ENCODE measurements around the gene UTP25.
A peak's percentile ranks its signal among the peaks of the same experiment; 100 is the strongest.

Gene UTP25

GRCh38 chr1:209784265-209785169 is 43.3 kb upstream of the UTP25 start, which contains the start of gene C1orf74:
TSS of gene C1orf74 (minus strand) at chr1:209784559. CDS start at chr1:209783634, 925 bp downstream.
- peak within 1 kb of the TSS; percentile 53 for H3K27ac ChIP-seq (ENCODE audit: low read length, poor library complexity, severe bottlenecking)
- peak within 1 kb of the TSS; percentile 30 for H4K91ac ChIP-seq (ENCODE audit: low read length)
- H2AK5ac ChIP-seq (ENCODE audit: low read length, severe bottlenecking): peak within 1 kb of the TSS; percentile 41
- no peak within 1 kb of the TSS for H2BK120ac ChIP-seq (ENCODE audit: low read depth, low read length)
- peak within 1 kb of the TSS; percentile 93 for H4K8ac ChIP-seq (ENCODE audit: low read length)
- DNase-seq: peak; percentile 97
- peaks cover 0 to 28% of the 10 kb centered on the region in 2 experiments for H3K27me3 ChIP-seq (ENCODE audit: control insufficient read depth in 1 of 2, insufficient read depth in 1 of 2, low read length in 2 of 2)
- H2BK12ac ChIP-seq (ENCODE audit: low read length in 2 of 2): no peak within 1 kb of the TSS
- peak within 1 kb of the TSS; percentile 74 to 90 for H3K18ac ChIP-seq (ENCODE audit: low read depth in 1 of 2, low read length in 2 of 2)
- peaks cover 0 to 8% of the 10 kb centered on the region in 2 experiments for H3K36me3 ChIP-seq (ENCODE audit: control insufficient read depth in 1 of 2, insufficient read depth in 2 of 2, low read depth in 1 of 2, low read length in 2 of 2)
- H3K9ac ChIP-seq (ENCODE audit: low read length): peak within 1 kb of the TSS; percentile 97
- WGBS: 2% methylated on average over 46 of the region's 48 CpGs
- peaks cover 8% of the 10 kb centered on the region for H3K4me1 ChIP-seq (ENCODE audit: control insufficient read depth, insufficient read depth, low read depth, low read length)
- H3K23ac ChIP-seq (ENCODE audit: low read length in 2 of 2): no peak within 1 kb of the TSS
- H3K14ac ChIP-seq (ENCODE audit: low read length in 2 of 2): no peak within 1 kb of the TSS
- H3K4me2 ChIP-seq (ENCODE audit: low read length, poor library complexity, severe bottlenecking): peak within 1 kb of the TSS; percentile 78
- H3K79me1 ChIP-seq (replicated peaks; ENCODE audit: low read length, poor library complexity, severe bottlenecking): peaks cover 30% of the 10 kb centered on the region
- H3K9me3 ChIP-seq (ENCODE audit: control insufficient read depth, low read length): no peaks in the 10 kb centered on the region
- H2BK15ac ChIP-seq (ENCODE audit: low read depth, poor library complexity, severe bottlenecking): no peak within 1 kb of the TSS
- peak within 1 kb of the TSS; percentile 24 for H2BK5ac ChIP-seq (ENCODE audit: low read depth, low read length, poor library complexity, severe bottlenecking)
- peak within 1 kb of the TSS; percentile 77 to 98 for H3K4me3 ChIP-seq (ENCODE audit: insufficient read depth in 1 of 2, low read depth in 1 of 2, low read length in 2 of 2)
- H2AFZ ChIP-seq (ENCODE audit: low read depth, low read length): peak within 1 kb of the TSS; percentile 78
- H3K4ac ChIP-seq (ENCODE audit: low read depth in 1 of 2, low read length in 2 of 2): peak within 1 kb of the TSS; percentile 5 to 87

- Histone ChIP-seq H3K4me2 (ENCODE audit: low read length, poor library complexity, severe bottlenecking) (no peak overlapping the region), H2BK15ac (ENCODE audit: low read depth, poor library complexity, severe bottlenecking) (no peak overlapping the region), H3K4me3 (ENCODE audit: insufficient read depth in 1 of 2, low read depth in 1 of 2, low read length in 2 of 2) (no peak overlapping the region), H3K9me3 (ENCODE audit: control insufficient read depth, low read length) (no peaks in the 10 kb centered on the region), H2AFZ (ENCODE audit: low read depth, low read length) (no peak overlapping the region), H4K8ac (ENCODE audit: low read length) (no peak overlapping the region), H3K14ac (ENCODE audit: low read length in 2 of 2) (no peak overlapping the region), H4K91ac (ENCODE audit: low read length) (no peak overlapping the region), H3K23ac (ENCODE audit: low read length in 2 of 2) (no peak overlapping the region), H3K4ac (ENCODE audit: low read depth in 1 of 2, low read length in 2 of 2) (no peak overlapping the region), H3K27ac (ENCODE audit: low read length, poor library complexity, severe bottlenecking) (no peak overlapping the region), H3K36me3 (ENCODE audit: control insufficient read depth in 1 of 2, insufficient read depth in 2 of 2, low read depth in 1 of 2, low read length in 2 of 2) (peaks cover 3 to 8% of the 10 kb centered on the region in 2 experiments), H3K27me3 (ENCODE audit: control insufficient read depth in 1 of 2, insufficient read depth in 1 of 2, low read length in 2 of 2) (peaks cover 0 to 38% of the 10 kb centered on the region in 2 experiments), H2BK120ac (ENCODE audit: low read depth, low read length) (no peak overlapping the region), H2AK5ac (ENCODE audit: low read length, severe bottlenecking) (no peak overlapping the region), H2BK12ac (ENCODE audit: low read length in 2 of 2) (no peak overlapping the region), H3K9ac (ENCODE audit: low read length) (no peak overlapping the region), H2BK5ac (ENCODE audit: low read depth, low read length, poor library complexity, severe bottlenecking) (no peak overlapping the region), H3K79me1 (replicated peaks; ENCODE audit: low read length, poor library complexity, severe bottlenecking) (peaks cover 29% of the 10 kb centered on the region), H3K4me1 (ENCODE audit: control insufficient read depth, insufficient read depth, low read depth, low read length) (peaks cover 8% of the 10 kb centered on the region), H3K18ac (ENCODE audit: low read depth in 1 of 2, low read length in 2 of 2) (no peak overlapping the region)
- no peak for DNase-seq
- 100% methylated on average over 4 of the region's 4 CpGs for WGBS
These were observed 42.2 kb upstream of the UTP25 start for GRCh38 chr1:209785592-209785991.

- H4K91ac ChIP-seq (ENCODE audit: low read length): no peak overlapping the region
- no peak overlapping the region for H2BK15ac ChIP-seq (ENCODE audit: low read depth, poor library complexity, severe bottlenecking)
- no peak overlapping the region for H3K4me3 ChIP-seq (ENCODE audit: insufficient read depth in 1 of 2, low read depth in 1 of 2, low read length in 2 of 2)
- peaks cover 0 to 44% of the 10 kb centered on the region in 2 experiments for H3K27me3 ChIP-seq (ENCODE audit: control insufficient read depth in 1 of 2, insufficient read depth in 1 of 2, low read length in 2 of 2)
- no peak overlapping the region for H4K8ac ChIP-seq (ENCODE audit: low read length)
- peaks cover 5 to 8% of the 10 kb centered on the region in 2 experiments for H3K36me3 ChIP-seq (ENCODE audit: control insufficient read depth in 1 of 2, insufficient read depth in 2 of 2, low read depth in 1 of 2, low read length in 2 of 2)
- no peak overlapping the region for H3K23ac ChIP-seq (ENCODE audit: low read length in 2 of 2)
- H2AFZ ChIP-seq (ENCODE audit: low read depth, low read length): no peak overlapping the region
- DNase-seq: no peak
- H2BK120ac ChIP-seq (ENCODE audit: low read depth, low read length): no peak overlapping the region
- H3K9me3 ChIP-seq (ENCODE audit: control insufficient read depth, low read length): no peaks in the 10 kb centered on the region
- no peak overlapping the region for H3K9ac ChIP-seq (ENCODE audit: low read length)
- H2BK5ac ChIP-seq (ENCODE audit: low read depth, low read length, poor library complexity, severe bottlenecking): no peak overlapping the region
- H3K18ac ChIP-seq (ENCODE audit: low read depth in 1 of 2, low read length in 2 of 2): no peak overlapping the region
- no peak overlapping the region for H3K4ac ChIP-seq (ENCODE audit: low read depth in 1 of 2, low read length in 2 of 2)
- 74% methylated on average over 4 of the region's 4 CpGs for WGBS
- no peak overlapping the region for H3K4me2 ChIP-seq (ENCODE audit: low read length, poor library complexity, severe bottlenecking)
- H3K79me1 ChIP-seq (replicated peaks; ENCODE audit: low read length, poor library complexity, severe bottlenecking): peaks cover 28% of the 10 kb centered on the region
- H3K4me1 ChIP-seq (ENCODE audit: control insufficient read depth, insufficient read depth, low read depth, low read length): peaks cover 10% of the 10 kb centered on the region
- no peak overlapping the region for H3K14ac ChIP-seq (ENCODE audit: low read length in 2 of 2)
- H2AK5ac ChIP-seq (ENCODE audit: low read length, severe bottlenecking): no peak overlapping the region
- no peak overlapping the region for H2BK12ac ChIP-seq (ENCODE audit: low read length in 2 of 2)
- H3K27ac ChIP-seq (ENCODE audit: low read length, poor library complexity, severe bottlenecking): no peak overlapping the region
These were observed 41.6 kb upstream of the UTP25 start for GRCh38 chr1:209786146-209786545.

GRCh38 chr1:209787551-209787950 is 40.2 kb upstream of the UTP25 start:
- no peak overlapping the region for H3K4me3 ChIP-seq (ENCODE audit: insufficient read depth in 1 of 2, low read depth in 1 of 2, low read length in 2 of 2)
- 47% methylated on average over 2 of the region's 2 CpGs for WGBS
- H2BK15ac ChIP-seq (ENCODE audit: low read depth, poor library complexity, severe bottlenecking): no peak overlapping the region
- H3K4me2 ChIP-seq (ENCODE audit: low read length, poor library complexity, severe bottlenecking): no peak overlapping the region
- H3K9ac ChIP-seq (ENCODE audit: low read length): no peak overlapping the region
- no peak overlapping the region for H2BK12ac ChIP-seq (ENCODE audit: low read length in 2 of 2)
- no peak overlapping the region for H3K4ac ChIP-seq (ENCODE audit: low read depth in 1 of 2, low read length in 2 of 2)
- H2BK5ac ChIP-seq (ENCODE audit: low read depth, low read length, poor library complexity, severe bottlenecking): no peak overlapping the region
- H4K91ac ChIP-seq (ENCODE audit: low read length): no peak overlapping the region
- H3K79me1 ChIP-seq (replicated peaks; ENCODE audit: low read length, poor library complexity, severe bottlenecking): peaks cover 17% of the 10 kb centered on the region
- no peak overlapping the region for H3K18ac ChIP-seq (ENCODE audit: low read depth in 1 of 2, low read length in 2 of 2)
- H3K14ac ChIP-seq (ENCODE audit: low read length in 2 of 2): no peak overlapping the region
- H3K9me3 ChIP-seq (ENCODE audit: control insufficient read depth, low read length): no peaks in the 10 kb centered on the region
- H4K8ac ChIP-seq (ENCODE audit: low read length): no peak overlapping the region
- H2AK5ac ChIP-seq (ENCODE audit: low read length, severe bottlenecking): no peak overlapping the region
- no peak overlapping the region for H3K23ac ChIP-seq (ENCODE audit: low read length in 2 of 2)
- H3K27ac ChIP-seq (ENCODE audit: low read length, poor library complexity, severe bottlenecking): no peak overlapping the region
- H3K4me1 ChIP-seq (ENCODE audit: control insufficient read depth, insufficient read depth, low read depth, low read length): peaks cover 8% of the 10 kb centered on the region
- H2BK120ac ChIP-seq (ENCODE audit: low read depth, low read length): no peak overlapping the region
- peaks cover 5% of the 10 kb centered on the region in 2 experiments for H3K36me3 ChIP-seq (ENCODE audit: control insufficient read depth in 1 of 2, insufficient read depth in 2 of 2, low read depth in 1 of 2, low read length in 2 of 2)
- H2AFZ ChIP-seq (ENCODE audit: low read depth, low read length): no peak overlapping the region
- peaks cover 0 to 57% of the 10 kb centered on the region in 2 experiments for H3K27me3 ChIP-seq (ENCODE audit: control insufficient read depth in 1 of 2, insufficient read depth in 1 of 2, low read length in 2 of 2)
- no peak for DNase-seq
